MCF 10A (cell line): ENCODE measurements around the gene ANKRD44. TPM values are rescaled to one million over a fixed set of nuclear protein-coding genes. Genes with fewer than 3 reads are reported as not detected.

Experiments used
- BruUV-seq: library from RNA; stranded (reverse); fragments of 400-500 nt; replicated peaks from 2 replicates; lab custom pipeline; 2021; lab: Mats Ljungman, UMichigan
- CTCF ChIA-PET: fragments of 300-600 bp; sonication (Branson Sonifier 250); formaldehyde crosslinking; extraction: SDS; loops from one replicate; lab custom pipeline; 2021; ENCODE audit warnings: antibody characterized with exemption, inconsistent platforms; lab: Yijun Ruan, JAX
- POLR2A ChIA-PET: fragments of 300-600, 350-650 bp; sonication (Branson Sonifier 250); formaldehyde crosslinking; extraction: SDS; loops from one replicate; lab custom pipeline; 2020; ENCODE audit warnings: antibody characterized with exemption, inconsistent platforms; lab: Yijun Ruan, JAX
- DNase-seq: peaks from one replicate; pipeline ENCODE4 v3.0.0-alpha.2; 2018; ENCODE audit not compliant: unreplicated experiment
- H3K27ac Mint-ChIP-seq: one replicate; pipeline ENCODE4 v1.8.0; 2022; ENCODE audit warnings: mild to moderate bottlenecking, low read depth, mixed read lengths; ENCODE audit not compliant: unreplicated experiment
- H3K27me3 Mint-ChIP-seq: one replicate; pipeline ENCODE4 v1.8.0; 2022; ENCODE audit warnings: mixed read lengths; ENCODE audit not compliant: insufficient read depth, unreplicated experiment
- H3K36me3 Mint-ChIP-seq: one replicate; pipeline ENCODE4 v1.8.0; 2022; ENCODE audit warnings: mild to moderate bottlenecking, moderate library complexity, mixed read lengths; ENCODE audit not compliant: insufficient read depth, unreplicated experiment
- H3K4me1 Mint-ChIP-seq: one replicate; pipeline ENCODE4 v1.8.0; 2022; ENCODE audit warnings: mixed read lengths; ENCODE audit not compliant: insufficient read depth, unreplicated experiment
- H3K4me3 Mint-ChIP-seq: one replicate; pipeline ENCODE4 v1.8.0; 2022; ENCODE audit warnings: mild to moderate bottlenecking, moderate library complexity, mixed read lengths; ENCODE audit not compliant: unreplicated experiment
- H3K9me3 Mint-ChIP-seq: one replicate; pipeline ENCODE4 v1.8.0; 2022; ENCODE audit warnings: mixed read lengths; ENCODE audit not compliant: unreplicated experiment
- intact Hi-C: fragments of 100-400 bp; cut with micrococcal nuclease; formaldehyde crosslinking; loops from 2 replicates; pipeline ENCODE4 v1.14.1; 2022
- total RNA-seq: library from RNA; stranded (reverse); gene quantifications from 2 replicates; pipeline ENCODE4 v1.2.3, GENCODE V29; 2022
- TF ChIP-seq, protein P1 (sequence below): fragments of 200-600 bp; IDR thresholded peaks from one replicate; pipeline ENCODE4 v1.8.0; 2022; ENCODE audit warnings: antibody characterized with exemption, mild to moderate bottlenecking; ENCODE audit not compliant: unreplicated experiment

Gene ANKRD44
- total RNA-seq, 1 experiment from 2014 or later = 6.9 TPM

DNA sequence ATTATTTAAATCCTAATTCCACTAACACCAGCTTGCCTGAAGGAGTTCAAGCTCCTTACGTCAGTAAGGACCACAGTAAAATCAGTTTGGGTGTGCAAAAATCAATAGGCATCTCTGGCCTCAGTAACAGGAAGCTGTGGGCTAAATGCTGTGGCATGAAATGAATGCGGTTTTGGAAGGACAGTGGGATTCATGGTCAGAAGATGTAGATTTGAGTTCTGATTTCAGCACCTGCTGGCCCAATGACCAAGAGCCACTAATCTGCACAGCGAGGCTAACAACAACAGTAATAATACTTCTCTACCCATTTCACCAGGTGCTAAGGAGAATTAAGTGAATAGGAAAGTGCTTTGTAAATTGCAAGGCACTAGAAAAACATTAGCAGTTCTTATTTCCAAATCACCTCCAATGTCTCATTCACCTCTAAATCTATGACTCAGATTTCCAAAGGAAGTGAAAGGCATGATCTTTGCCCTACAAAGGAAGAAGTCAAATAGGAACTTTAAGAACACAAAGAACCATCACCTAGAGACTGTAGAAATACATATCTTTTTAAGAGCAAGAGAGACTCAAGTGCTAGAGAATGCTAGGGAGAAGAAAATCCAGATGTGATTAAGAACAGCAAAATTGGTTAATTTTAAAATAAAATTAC is 172.6 kb downstream of the ANKRD44 start:
- no peak overlapping the region for H3K27ac Mint-ChIP-seq
- no TSS peak for BruUV-seq
- H3K27me3 Mint-ChIP-seq = no peaks in the 10 kb centered on the region
- POLR2A ChIA-PET = no interaction called here
- H3K9me3 Mint-ChIP-seq = no peaks in the 10 kb centered on the region
- H3K36me3 Mint-ChIP-seq = no peaks in the 10 kb centered on the region
- peak; percentile 45 for DNase-seq
- no peak overlapping the region for H3K4me3 Mint-ChIP-seq
- intact Hi-C loops = no loop called here
- peaks cover 17% of the 10 kb centered on the region for H3K4me1 Mint-ChIP-seq
- TF ChIP-seq, protein P1, sequence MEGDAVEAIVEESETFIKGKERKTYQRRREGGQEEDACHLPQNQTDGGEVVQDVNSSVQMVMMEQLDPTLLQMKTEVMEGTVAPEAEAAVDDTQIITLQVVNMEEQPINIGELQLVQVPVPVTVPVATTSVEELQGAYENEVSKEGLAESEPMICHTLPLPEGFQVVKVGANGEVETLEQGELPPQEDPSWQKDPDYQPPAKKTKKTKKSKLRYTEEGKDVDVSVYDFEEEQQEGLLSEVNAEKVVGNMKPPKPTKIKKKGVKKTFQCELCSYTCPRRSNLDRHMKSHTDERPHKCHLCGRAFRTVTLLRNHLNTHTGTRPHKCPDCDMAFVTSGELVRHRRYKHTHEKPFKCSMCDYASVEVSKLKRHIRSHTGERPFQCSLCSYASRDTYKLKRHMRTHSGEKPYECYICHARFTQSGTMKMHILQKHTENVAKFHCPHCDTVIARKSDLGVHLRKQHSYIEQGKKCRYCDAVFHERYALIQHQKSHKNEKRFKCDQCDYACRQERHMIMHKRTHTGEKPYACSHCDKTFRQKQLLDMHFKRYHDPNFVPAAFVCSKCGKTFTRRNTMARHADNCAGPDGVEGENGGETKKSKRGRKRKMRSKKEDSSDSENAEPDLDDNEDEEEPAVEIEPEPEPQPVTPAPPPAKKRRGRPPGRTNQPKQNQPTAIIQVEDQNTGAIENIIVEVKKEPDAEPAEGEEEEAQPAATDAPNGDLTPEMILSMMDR = no peak
- CTCF ChIA-PET = interaction anchor here (0.6 to 2.0 kb wide), 7 partner anchors 10 to 1176 kb away, joined by 3 to 10 read pairs (median 4); no protein-coding TSS in a partner anchor

DNA sequence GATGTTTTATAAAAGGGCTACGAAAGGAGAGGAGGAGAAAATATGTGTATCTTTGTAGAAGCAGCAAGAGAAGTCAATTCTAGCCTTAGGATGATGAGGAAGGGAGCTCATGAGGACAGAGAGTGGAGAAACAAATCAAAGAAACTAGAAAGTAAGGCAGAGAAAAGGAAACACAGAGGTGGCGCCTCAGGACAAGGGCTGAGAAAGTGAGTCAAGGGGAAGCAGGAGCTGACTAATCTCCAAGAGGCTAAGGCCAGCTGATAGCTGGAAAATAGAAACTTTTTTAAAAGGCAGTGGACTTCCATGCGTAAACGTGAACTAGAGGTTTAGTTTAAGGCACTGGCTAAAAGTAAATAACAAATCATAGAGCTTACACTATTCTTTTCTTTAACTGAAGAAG is 173.3 kb downstream of the ANKRD44 start:
- H3K27ac Mint-ChIP-seq = no peak overlapping the region
- DNase-seq = peak; percentile 56
- no TSS peak for BruUV-seq
- TF ChIP-seq, protein P1 = no peak
- no peaks in the 10 kb centered on the region for H3K9me3 Mint-ChIP-seq
- H3K36me3 Mint-ChIP-seq = no peaks in the 10 kb centered on the region
- H3K27me3 Mint-ChIP-seq = no peaks in the 10 kb centered on the region
- intact Hi-C loops = no loop called here
- no peak overlapping the region for H3K4me3 Mint-ChIP-seq
- H3K4me1 Mint-ChIP-seq = peaks cover 17% of the 10 kb centered on the region
- ChIA-PET POLR2A (no interaction called here), CTCF (interaction anchor here (0.6 to 2.0 kb wide), 7 partner anchors 9 to 1177 kb away, joined by 3 to 10 read pairs (median 4); no protein-coding TSS in a partner anchor)

DNA sequence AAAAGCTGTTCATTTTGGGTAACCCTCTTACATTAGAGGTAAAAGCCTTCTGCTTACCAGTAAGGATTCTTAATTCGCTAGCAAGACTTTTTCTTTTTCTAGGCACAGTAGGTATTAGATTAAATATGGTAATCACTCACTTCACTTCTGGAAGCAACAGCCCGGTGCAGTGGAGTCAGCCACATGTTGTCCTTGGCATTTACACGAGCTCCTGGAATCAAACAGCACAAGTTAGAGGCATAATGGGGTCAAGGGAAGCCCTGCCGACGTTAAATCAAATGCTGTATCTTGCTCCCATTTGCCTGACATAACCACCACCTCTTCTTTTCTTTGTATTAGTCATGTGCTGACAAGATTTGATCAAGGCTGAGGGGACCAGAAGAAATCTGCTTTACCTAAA is 174.1 kb downstream of the ANKRD44 start:
- TF ChIP-seq, protein P1 = no peak
- POLR2A ChIA-PET = no interaction called here
- no peaks in the 10 kb centered on the region for H3K27me3 Mint-ChIP-seq
- no TSS peak for BruUV-seq
- H3K27ac Mint-ChIP-seq = no peak overlapping the region
- H3K4me3 Mint-ChIP-seq = no peak overlapping the region
- no peaks in the 10 kb centered on the region for H3K9me3 Mint-ChIP-seq
- DNase-seq = no peak
- H3K36me3 Mint-ChIP-seq = no peaks in the 10 kb centered on the region
- CTCF ChIA-PET = interaction anchor here (0.6 to 2.0 kb wide), 4 partner anchors 9 to 84 kb away, joined by 3 to 10 read pairs (median 4); no protein-coding TSS in a partner anchor
- intact Hi-C loops = no loop called here
- peaks cover 17% of the 10 kb centered on the region for H3K4me1 Mint-ChIP-seq

DNA sequence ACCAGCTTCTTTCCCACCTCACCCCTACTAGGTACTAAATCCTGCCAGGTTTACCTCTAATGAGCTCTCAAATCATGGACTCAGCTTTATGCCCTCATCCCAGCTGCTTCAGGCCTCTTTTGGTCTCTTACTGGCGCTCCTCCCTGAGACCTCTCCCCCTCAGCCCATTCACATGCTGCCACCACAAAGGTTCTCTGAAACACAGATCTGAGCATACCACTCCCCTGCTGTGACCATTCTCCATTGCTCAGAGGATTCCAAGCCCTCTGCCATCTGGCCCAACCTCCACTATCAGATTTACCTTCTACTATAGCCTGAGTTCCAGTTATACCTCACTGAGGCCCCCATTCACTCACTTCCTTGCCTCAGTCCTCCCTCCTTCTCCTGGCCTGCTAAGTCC is 174.8 kb downstream of the ANKRD44 start:
- peaks cover 17% of the 10 kb centered on the region for H3K4me1 Mint-ChIP-seq
- TF ChIP-seq, protein P1 = no peak
- H3K36me3 Mint-ChIP-seq = no peaks in the 10 kb centered on the region
- DNase-seq = no peak
- no TSS peak for BruUV-seq
- intact Hi-C loops = no loop called here
- ChIA-PET POLR2A (interaction anchor here (1.0 kb wide), 1 partner anchor 148 kb away, joined by 3 read pairs; no protein-coding TSS in a partner anchor), CTCF (interaction anchor here (0.5 to 2.6 kb wide), 2 partner anchors 22 to 294 kb away, joined by 6 to 21 read pairs; no protein-coding TSS in a partner anchor)
- H3K4me3 Mint-ChIP-seq = no peak overlapping the region
- no peak overlapping the region for H3K27ac Mint-ChIP-seq
- no peaks in the 10 kb centered on the region for H3K9me3 Mint-ChIP-seq
- H3K27me3 Mint-ChIP-seq = no peaks in the 10 kb centered on the region
